Stimulated activated CD4-positive, alpha-beta T cell treated with anti-CD3 and anti-CD28 coated beads, Interleukin-1b, Interleukin-23, amount 100 ng/mL, for 48 hours (primary cell): ENCODE measurements around the gene SRGAP1.
"Not testable (repeated sequence)": the region's sequence is repeated elsewhere in the genome, so short reads cannot be mapped to it uniquely, and the experiment has no call there.

Experiments used
- DNase-seq: peaks from one replicate; pipeline ENCODE4 v3.0.0-alpha.2; 2020

Gene SRGAP1

GRCh38 chr12:63874897-63875480 lies 30.5 kb downstream of the SRGAP1 start:
- no peak for DNase-seq

GRCh38 chr12:63875703-63876102 lies 31.2 kb downstream of the SRGAP1 start:
- no peak for DNase-seq

- no peak for DNase-seq
Measured at GRCh38 chr12:63876980-63877379, 32.5 kb downstream of the SRGAP1 start.

- no peak for DNase-seq
Measured at GRCh38 chr12:63877693-63878092, 33.2 kb downstream of the SRGAP1 start.

- DNase-seq, result not testable (repeated sequence)
Measured at GRCh38 chr12:63880235-63880634, 35.7 kb downstream of the SRGAP1 start.

GRCh38 chr12:63880742-63881263 lies 36.3 kb downstream of the SRGAP1 start:
- no peak for DNase-seq

GRCh38 chr12:63882844-63883243 lies 38.3 kb downstream of the SRGAP1 start:
- no peak for DNase-seq

GRCh38 chr12:63885401-63885800 lies 40.9 kb downstream of the SRGAP1 start:
- DNase-seq, result no peak

- DNase-seq, result no peak
Measured at GRCh38 chr12:63888908-63889635, 44.6 kb downstream of the SRGAP1 start.

GRCh38 chr12:63889721-63890509 lies 45.4 kb downstream of the SRGAP1 start:
- no peak for DNase-seq

GRCh38 chr12:63893170-63893569 lies 48.7 kb downstream of the SRGAP1 start:
- DNase-seq, result no peak

GRCh38 chr12:63894132-63894531 lies 49.6 kb downstream of the SRGAP1 start:
- no peak for DNase-seq

- no peak for DNase-seq
Measured at GRCh38 chr12:63895841-63896240, 51.3 kb downstream of the SRGAP1 start.

GRCh38 chr12:63897931-63898330 lies 53.4 kb downstream of the SRGAP1 start:
- DNase-seq, result no peak

- DNase-seq, result no peak
Measured at GRCh38 chr12:63898764-63899337, 54.4 kb downstream of the SRGAP1 start.

- DNase-seq, result no peak
Measured at GRCh38 chr12:63899396-63899795, 54.9 kb downstream of the SRGAP1 start.

GRCh38 chr12:63900922-63901793 lies 56.7 kb downstream of the SRGAP1 start:
- DNase-seq, result no peak

GRCh38 chr12:63904653-63905052 lies 60.2 kb downstream of the SRGAP1 start:
- no peak for DNase-seq

- no peak for DNase-seq
Measured at GRCh38 chr12:63905544-63905943, 61.0 kb downstream of the SRGAP1 start.

- no peak for DNase-seq
Measured at GRCh38 chr12:63906876-63907275, 62.4 kb downstream of the SRGAP1 start.

- DNase-seq, result no peak
Measured at GRCh38 chr12:63907561-63907960, 63.1 kb downstream of the SRGAP1 start.

GRCh38 chr12:63909746-63910145 lies 65.2 kb downstream of the SRGAP1 start:
- no peak for DNase-seq
